Upper lobe of right lung (tissue), 1 donor: ENCODE data around the gene NCMAP. TPM values are rescaled to one million over a fixed set of nuclear protein-coding genes. Genes with fewer than 3 reads are reported as not detected.
"Not testable (repeated sequence)": the region's sequence is repeated elsewhere in the genome, so short reads cannot be mapped to it uniquely, and the experiment has no call there.

Experiments
- ATAC-seq: fragments of 200-7000 bp; cut with Tn5 transposase; one replicate; pipeline ENCODE4 v1.9.1; 2020; ENCODE audit warnings: mild to moderate bottlenecking, moderate library complexity
- DNase-seq: peaks from one replicate; pipeline ENCODE4 v3.0.0-alpha.2; 2020
- H3K27ac ChIP-seq: fragments of 200-600 bp; one replicate; pipeline ENCODE4 v1.8.0; 2022
- H3K27me3 ChIP-seq: fragments of 200-600 bp; one replicate; pipeline ENCODE4 v1.8.0; 2022; ENCODE audit warnings: mild to moderate bottlenecking
- H3K36me3 ChIP-seq: fragments of 200-600 bp; one replicate; pipeline ENCODE4 v1.8.0; 2022
- H3K4me1 ChIP-seq: fragments of 200-600 bp; one replicate; pipeline ENCODE4 v1.8.0; 2022
- H3K4me3 ChIP-seq: fragments of 200-600 bp; one replicate; pipeline ENCODE4 v1.8.0; 2022; ENCODE audit warnings: mild to moderate bottlenecking
- H3K9me3 ChIP-seq: fragments of 200-600 bp; one replicate; pipeline ENCODE4 v1.8.0; 2022
- CTCF ChIP-seq: fragments of 200-600 bp; IDR thresholded peaks from one replicate; pipeline ENCODE4 v1.8.0; 2022; ENCODE audit warnings: antibody characterized with exemption
- intact Hi-C: fragments of 100-400 bp; cut with DNase I; formaldehyde crosslinking; loops from one replicate; pipeline ENCODE4 v1.11.0; 2022
- total RNA-seq: library from RNA; stranded (reverse); fragmentation: NEBNext Ultra II Directional; extraction: Animal tissue kit (Norgen Biotek cat#: 25700); gene quantifications from one replicate; pipeline ENCODE4 v1.2.1, GENCODE V29; 2021
- donor health status: DM: no; HTN: yes; CAD: no; lungs with severe emphysema.

NCMAP gene
- total RNA-seq, 1 donor from 2014 or later = 10.7 TPM

DNA sequence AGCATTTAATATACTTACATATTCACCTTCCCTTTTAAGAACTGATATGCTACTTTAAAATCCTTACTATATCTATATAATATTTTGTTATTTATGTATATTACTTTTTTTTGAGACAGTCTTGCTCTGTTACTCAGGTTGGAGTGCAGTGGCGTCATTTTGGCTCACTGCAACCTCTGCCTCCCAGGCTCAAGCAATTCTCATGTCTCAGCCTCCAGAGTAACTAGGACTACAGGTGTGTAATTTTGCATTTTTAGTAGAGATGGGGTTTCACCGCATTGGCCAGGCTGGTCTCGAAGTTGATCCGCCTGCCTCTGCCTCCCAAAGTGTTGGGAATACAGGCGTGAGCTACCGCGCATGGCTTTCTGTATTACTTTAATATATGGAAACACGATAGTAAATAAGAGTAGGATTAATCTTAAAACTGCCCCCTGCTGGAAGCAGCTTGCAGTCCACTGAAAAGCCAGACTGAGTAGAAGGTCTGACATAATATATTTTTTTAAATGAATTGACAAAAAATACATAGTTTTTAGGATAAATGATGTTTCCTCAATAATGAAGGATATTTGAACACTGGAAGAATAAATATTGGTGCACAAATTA, 28.8 kb upstream of the NCMAP start:
- peak; percentile 56 for TF ChIP-seq CTCF
- H3K4me3 ChIP-seq = no peak overlapping the region
- H3K36me3 ChIP-seq = no peaks in the 10 kb centered on the region
- H3K27ac ChIP-seq = no peak overlapping the region
- H3K4me1 ChIP-seq = no peaks in the 10 kb centered on the region
- H3K9me3 ChIP-seq = no peaks in the 10 kb centered on the region
- intact Hi-C loops = no loop called here
- no peaks in the 10 kb centered on the region for H3K27me3 ChIP-seq
- no peak for ATAC-seq
- DNase-seq = no peak

DNA sequence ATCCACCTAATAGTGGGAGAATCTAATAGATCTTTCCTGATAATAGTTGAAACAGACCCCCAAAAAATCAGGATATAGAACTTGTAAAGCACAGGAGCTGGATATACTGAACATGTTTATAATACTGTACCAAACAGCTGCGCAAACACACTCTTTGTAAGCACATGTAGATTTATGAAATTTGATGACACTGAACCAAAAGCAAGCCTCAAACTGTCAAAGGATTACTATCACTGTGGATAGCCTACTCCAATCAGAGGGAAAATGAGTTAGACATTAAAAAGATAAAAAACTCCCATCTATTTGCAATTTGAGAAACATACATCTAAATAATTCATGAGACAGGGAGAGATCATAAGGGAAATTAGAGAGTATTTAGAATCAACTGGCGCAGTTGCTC, 27.1 kb upstream of the NCMAP start:
- H3K4me3 ChIP-seq = no peak overlapping the region
- H3K4me1 ChIP-seq = no peaks in the 10 kb centered on the region
- H3K27me3 ChIP-seq = no peaks in the 10 kb centered on the region
- no peaks in the 10 kb centered on the region for H3K36me3 ChIP-seq
- H3K9me3 ChIP-seq = no peaks in the 10 kb centered on the region
- no peak for TF ChIP-seq CTCF
- DNase-seq = no peak
- intact Hi-C loops = no loop called here
- H3K27ac ChIP-seq = no peak overlapping the region
- ATAC-seq = no peak

GRCh38 chr1:24529292-24529691, 26.6 kb upstream of the NCMAP start:
- DNase-seq, H3K27ac ChIP-seq, H3K4me1 ChIP-seq, H3K27me3 ChIP-seq, H3K9me3 ChIP-seq, H3K36me3 ChIP-seq, intact Hi-C loops, ATAC-seq, H3K4me3 ChIP-seq: not testable (repeated sequence)

DNA sequence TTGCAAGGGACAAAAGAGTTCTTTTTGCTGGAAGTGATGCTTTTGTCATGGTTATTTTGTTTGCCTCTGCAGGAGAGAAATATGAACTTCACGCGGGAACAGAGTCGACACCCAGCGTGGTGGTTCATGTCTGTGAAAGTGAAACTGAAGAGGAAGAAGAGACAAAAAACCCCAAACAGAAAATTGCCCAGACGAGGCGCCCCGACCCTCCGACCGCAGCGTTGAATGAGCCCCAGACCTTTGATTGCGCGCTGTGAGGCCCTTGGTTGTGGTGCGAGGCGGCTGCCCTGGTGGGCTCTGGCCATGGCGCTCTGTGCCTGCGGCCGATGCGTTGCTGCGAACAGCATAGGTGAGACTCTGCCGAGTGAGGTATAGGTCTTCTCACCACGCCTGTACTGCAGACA, 20.9 kb upstream of the NCMAP start:
- peak overlapping the region; percentile 11 for H3K4me3 ChIP-seq
- no peaks in the 10 kb centered on the region for H3K27me3 ChIP-seq
- H3K36me3 ChIP-seq = no peaks in the 10 kb centered on the region
- TF ChIP-seq CTCF = no peak
- H3K4me1 ChIP-seq = no peaks in the 10 kb centered on the region
- no peaks in the 10 kb centered on the region for H3K9me3 ChIP-seq
- intact Hi-C loops = no loop called here
- ATAC-seq (peak; percentile 39), DNase-seq (no peak)
- H3K27ac ChIP-seq = no peak overlapping the region

GRCh38 chr1:24535778-24536177, 20.1 kb upstream of the NCMAP start:
- no peaks in the 10 kb centered on the region for H3K27me3 ChIP-seq
- intact Hi-C loops = no loop called here
- DNase-seq (no peak), ATAC-seq (no peak)
- no peaks in the 10 kb centered on the region for H3K36me3 ChIP-seq
- no peaks in the 10 kb centered on the region for H3K4me1 ChIP-seq
- TF ChIP-seq CTCF = no peak
- no peak overlapping the region for H3K27ac ChIP-seq
- no peak overlapping the region for H3K4me3 ChIP-seq
- H3K9me3 ChIP-seq = no peaks in the 10 kb centered on the region

- H3K36me3 ChIP-seq = no peaks in the 10 kb centered on the region
- H3K4me1 ChIP-seq = no peaks in the 10 kb centered on the region
- no peaks in the 10 kb centered on the region for H3K27me3 ChIP-seq
- no peak for TF ChIP-seq CTCF
- DNase-seq = no peak
- peak; percentile 70 for ATAC-seq
- H3K4me3 ChIP-seq = no peak overlapping the region
- no peaks in the 10 kb centered on the region for H3K9me3 ChIP-seq
- intact Hi-C loops = no loop called here
- H3K27ac ChIP-seq = no peak overlapping the region
Observed at GRCh38 chr1:24536391-24536840, 19.5 kb upstream of the NCMAP start.
